ENCODE data around the gene VAT1L.

Gene VAT1L

DNA sequence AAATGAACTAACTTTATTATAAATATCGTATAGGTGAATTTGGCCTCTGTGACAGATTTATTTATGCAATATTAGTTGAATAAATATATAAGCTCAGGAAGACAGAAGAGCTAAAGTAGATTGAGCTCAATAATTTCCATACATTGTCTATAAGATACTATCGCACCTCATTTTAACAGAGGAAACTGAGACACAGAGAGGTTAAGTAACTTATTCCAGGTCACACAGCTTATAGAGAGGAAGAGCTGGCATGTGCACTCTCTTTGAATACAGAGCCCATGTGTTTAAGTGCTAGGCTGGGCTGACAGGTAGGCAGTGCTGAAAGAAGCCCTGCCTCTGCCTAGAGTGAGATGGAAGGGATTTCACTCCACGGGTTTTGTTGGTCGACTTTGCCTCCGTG, 48.4 kb downstream of the VAT1L start:
- DNase-seq, result no peak

DNA sequence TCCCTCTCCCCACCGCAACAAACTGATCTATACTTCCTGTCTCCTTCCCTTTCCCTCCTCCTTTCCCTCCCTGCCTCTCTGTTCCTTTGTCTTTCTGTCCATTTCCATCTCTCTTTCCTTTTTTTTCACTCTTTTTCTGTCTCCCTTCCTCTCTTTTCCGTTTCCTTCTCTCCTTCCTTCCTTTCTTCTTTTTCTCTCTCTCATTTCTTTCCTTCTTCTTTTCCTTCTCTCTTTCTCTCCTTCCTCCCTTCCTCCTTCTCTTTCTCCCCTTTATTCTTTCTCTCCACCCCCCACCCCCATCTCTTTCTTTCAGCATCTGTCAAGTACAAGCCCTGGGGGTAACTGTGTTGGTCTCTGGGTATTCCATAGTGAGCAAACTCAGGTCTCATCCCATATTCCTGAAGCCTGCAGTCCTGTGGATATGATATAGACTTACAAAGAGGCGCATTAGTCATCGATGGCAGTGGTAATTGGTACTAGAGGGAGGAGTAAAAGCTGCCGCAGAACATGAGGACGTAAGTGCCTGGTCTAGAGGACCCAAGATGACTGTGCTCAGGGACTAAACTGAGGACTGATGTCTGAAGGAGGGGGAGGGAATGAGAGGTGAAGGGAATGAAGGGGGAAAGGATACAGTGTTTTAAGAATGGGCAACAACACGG, 50.4 kb downstream of the VAT1L start:
- DNase-seq, result no peak

DNA sequence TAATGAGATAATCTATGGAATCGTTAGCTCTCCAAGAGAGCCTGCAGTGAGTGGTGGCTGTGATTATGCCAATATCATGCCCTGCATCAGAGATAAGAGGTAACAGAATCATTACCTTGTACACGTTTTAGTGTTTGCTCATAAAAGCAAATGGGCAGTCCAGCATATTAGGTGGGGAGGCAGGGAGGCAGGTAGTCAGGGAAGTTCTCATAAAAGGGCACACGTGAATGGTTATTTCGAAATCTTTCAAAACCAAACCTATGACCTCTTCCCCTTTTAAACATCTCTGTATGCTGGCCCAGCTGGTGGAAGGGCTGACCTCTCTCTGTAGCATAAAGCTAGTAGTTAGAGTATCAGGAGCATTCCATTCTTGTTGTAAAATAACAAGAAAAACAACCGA, 51.7 kb downstream of the VAT1L start:
- DNase-seq, result no peak

DNA sequence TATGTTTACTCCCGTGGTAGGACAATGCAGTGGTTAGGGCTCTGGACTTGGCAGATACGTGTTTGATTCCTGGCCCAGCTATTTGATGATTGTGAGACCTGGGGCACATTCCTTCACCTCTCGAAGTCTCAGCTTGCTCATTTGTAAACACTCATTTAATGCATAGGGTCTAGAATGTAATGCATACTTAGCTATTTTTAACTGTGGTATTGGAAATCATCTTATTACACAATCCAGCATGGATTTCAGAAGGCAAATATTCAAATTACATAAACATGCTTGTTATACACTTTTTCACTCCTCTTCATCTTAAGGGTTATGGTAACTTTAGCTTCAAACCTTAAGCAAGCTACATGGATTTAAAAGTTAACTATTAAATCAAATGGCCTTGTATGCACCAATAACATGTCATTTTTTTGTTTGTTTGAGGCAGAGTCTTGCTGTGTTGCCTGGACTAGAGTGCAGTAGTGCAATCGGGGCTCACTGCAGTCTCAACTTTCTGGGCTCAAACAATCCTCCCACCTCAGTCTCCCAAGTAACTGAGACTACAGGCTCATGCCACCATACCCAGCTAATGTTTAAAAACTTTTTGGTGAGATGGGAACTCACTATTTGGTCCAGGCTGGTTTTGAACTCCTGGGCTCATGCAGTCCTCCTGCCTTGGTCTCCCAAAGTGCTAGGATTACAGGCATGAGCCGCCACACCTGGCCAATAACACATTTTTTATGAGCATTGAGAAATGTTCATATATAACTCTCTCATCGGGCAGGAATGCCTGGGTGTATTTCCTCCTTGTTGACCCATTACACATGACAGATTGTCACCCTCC, 52.5 kb downstream of the VAT1L start:
- no peak for DNase-seq

DNA sequence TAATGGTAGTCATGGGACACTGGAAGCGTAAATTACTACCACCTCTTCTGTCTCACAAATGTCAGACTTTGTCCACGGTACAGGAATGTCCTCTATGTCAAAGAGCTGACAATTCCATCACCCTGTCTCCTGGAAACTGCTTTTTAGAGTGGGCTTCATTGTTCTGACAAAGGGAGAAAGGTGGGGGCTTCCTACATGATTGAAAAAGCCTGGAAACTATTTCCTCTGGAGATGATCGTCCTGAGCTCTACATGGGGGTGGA, 53.1 kb downstream of the VAT1L start:
- DNase-seq, result no peak

DNA sequence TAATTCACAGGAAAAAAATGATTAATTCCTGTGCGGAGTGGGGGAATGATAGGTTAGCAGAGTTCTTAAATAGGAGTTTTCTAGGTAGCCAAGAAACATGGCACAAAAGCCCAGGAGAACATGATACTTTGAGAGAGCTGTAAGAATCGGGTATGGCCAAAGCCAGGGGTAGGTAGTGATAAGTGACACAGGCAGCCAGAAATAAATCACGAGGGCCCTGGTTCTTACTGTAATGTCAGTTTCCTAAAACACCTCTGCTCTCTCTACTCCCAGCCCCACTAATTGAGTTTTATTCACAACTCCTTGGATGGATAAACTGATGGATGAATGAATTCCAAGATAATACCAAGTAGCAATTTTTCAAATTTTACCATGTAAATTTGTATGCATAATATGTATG, 54.1 kb downstream of the VAT1L start:
- no peak for DNase-seq

DNA sequence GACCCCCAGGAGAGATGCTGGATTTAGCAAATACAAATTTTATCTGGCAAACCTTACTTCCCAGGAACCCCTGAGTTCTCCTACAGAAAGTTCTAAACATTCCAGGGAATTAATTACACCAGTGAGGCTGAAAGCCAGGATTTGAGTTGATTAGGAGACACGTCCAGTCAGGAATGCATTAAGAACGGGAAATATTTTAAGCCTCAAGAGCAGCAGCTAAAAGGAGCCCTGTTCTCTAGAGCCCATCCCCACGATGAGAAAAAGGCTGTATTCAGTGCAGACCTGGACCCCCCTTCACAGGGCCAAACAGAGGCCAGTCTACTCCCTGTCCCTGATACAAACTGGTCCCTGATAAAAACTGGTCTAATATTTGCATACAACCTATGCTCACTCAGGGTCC, 55.0 kb downstream of the VAT1L start:
- DNase-seq, result no peak

DNA sequence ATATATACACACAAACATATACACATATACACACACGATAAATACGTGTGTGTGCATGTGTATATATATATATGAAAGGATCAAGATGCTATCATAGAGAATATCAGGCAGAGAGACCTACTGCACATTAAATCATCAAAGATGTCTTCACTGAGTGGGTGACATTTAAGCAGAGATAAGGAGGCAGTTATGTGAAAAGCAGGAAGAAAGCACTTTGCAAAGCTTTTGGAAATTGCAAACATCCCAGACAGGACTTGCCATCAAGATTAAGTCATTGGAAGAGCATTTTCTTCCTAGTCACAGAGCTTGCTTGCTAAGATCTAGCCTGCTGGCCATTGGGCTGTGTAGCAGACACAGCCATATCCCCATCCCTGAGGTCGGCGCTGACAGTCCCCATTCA, 56.4 kb downstream of the VAT1L start:
- DNase-seq, result no peak

DNA sequence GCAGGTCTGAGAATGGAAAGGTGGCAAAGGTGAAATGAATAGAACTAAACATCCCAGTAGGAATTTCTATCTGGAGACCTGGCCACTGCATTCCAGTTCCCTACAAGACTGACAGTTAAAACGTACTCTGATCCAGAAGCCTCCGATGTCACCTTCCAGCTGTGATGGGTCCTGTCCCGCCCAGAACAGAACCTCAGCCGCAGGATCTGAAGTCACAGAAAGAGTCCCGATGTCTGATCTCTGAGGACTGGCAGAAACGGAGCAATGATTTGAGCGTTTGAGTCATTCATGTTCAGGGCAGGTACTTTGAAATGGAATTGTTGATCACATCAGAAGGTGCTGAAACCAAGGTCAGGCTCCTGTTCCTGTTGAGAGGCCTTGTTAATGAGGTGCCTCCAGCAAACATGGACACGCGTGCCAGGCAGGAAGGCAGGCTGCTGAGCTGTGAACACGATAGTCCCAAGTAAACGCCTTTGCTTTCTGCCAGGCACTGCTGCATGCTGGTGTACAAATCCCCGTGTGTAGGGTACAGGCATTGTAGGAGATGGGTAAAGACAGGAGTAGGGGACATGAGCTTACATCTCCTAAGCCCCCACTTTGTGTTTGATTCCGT, 61.4 kb downstream of the VAT1L start:
- no peak for DNase-seq

DNA sequence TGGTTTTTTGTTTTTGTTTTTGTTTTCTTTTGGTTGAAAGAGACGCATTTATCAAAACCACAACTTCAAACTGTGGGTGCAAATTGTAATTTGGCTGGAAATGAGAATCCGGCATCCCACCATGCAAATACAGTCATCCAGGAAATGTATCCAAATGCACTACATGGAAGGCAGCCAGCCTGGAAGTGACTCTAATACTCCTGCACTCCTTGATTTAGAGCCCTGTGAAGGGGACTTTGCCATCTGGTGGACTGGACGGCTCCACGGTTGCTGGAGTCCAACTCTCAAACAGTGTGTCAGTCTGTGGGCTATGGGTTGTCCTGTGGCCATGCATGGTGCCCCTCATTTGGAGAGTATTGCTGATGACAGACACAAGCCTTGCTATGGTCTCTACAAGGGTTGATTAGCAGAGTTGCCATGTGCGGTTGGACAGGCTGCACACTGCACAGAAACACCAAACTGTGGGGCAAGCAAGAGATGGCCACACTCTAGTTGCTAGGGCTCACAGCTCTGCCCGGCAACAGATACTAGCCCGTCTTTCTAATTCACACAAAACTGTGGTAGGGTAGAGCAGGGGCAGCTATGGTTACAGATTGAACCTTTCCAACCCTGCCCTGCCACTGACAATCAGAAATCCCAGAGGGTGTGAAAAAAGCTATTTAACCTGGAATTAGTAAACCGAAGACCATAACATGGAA, 62.4 kb downstream of the VAT1L start:
- no peak for DNase-seq

DNA sequence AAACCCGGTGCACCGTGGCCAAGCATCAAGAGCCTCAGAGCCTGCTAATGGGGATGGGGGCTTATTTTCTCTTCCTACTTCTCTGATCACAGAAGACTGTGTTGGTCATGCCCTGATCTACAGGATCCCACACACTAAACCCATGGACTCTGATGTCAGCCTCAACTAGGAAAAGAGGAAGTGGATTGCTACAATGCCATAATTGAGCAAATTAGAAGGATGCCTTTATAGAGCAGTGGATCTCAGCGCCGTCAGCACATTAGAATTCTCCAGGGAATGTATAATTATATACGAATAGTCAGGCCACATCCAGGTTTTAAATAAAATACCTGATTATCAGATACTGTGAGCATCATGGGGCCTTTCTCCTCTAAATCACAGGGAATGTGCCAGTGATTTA, 64.8 kb downstream of the VAT1L start:
- DNase-seq, result no peak

DNA sequence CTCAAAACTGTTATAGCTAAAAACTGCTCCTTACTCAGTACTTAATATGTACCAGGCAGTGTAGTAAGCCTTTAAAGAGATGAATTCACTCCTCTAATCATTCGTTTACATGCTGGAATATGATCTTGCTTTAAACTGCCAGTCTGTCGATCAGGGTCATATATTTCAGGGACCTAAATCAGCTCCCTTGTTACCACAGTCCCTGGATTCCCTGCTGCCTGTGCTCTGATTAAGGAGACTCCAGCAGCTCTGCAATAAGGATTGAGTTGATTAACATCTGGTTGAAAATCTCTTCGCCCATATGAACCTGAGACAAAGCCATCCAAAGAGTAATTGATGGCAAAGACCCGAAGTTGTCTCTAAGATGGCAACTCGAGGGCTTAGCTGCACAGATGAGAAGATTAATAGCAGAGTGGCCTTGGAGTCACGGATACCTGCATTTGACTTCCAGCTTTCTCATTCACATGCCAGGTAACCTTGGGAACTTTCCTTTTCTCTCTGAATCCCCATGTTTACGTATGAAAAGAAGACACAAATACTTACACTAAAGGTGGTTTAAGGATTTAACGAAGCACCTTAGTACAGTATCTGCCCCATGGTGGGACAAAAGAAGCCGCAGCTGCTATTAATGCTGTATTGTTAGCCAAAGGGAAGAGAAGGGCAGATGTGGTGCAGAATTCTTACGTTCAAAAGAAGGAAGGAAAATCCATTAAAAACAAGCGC, 68.2 kb downstream of the VAT1L start:
- DNase-seq, result no peak

DNA sequence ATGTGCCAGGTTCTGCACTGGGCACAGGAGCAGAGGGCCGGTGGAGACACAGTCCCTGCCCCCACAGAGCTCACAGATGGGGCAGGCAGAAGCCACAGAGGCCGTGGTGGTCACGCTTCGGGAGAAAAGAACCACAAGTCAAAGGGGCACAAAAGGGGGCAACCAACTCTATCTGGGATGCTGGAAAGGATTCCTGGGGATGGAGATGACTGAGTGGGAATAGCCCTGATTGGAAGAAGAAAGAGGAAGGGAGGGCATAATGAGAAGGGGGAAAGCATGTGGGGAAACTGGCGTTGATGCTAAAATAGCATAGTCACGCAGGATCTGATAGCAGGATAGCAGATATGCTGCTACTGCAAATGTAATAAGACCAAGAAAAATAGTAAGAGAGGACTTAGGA, 69.7 kb downstream of the VAT1L start:
- DNase-seq, result no peak

DNA sequence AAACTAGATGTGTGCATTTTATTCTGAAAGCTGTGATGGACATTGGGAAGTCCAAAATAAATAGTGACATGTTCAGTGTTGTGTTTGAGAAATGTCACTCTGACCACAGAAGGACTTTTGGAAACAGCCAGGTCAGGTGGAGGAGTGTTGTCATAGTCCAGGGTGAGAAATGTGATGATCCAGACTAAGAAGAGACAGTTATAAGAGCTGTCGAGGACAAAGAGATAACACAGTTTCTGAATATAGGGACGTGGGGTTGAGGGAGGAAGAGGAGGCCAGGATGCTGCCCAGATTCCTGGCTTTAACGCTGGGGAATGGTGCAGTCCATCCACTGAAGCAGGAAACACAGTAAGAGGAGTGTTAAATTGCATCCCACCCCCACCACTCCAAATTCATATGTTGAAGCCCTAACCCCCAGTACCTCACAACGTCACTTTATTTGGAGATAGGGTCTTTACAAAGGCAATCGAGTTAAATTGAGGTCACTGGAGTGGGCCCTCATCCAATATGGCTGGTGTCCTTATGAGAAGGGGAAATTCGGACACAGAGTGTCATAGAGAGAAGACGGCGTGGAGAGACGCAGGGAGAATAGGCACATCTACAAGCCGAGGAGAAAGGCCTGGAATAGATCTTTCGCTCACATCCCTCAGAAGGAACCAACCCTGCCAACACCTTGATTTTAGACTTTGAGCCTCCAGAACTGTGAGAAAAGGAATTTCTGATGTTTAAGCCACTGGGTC, 71.3 kb downstream of the VAT1L start:
- no peak for DNase-seq

DNA sequence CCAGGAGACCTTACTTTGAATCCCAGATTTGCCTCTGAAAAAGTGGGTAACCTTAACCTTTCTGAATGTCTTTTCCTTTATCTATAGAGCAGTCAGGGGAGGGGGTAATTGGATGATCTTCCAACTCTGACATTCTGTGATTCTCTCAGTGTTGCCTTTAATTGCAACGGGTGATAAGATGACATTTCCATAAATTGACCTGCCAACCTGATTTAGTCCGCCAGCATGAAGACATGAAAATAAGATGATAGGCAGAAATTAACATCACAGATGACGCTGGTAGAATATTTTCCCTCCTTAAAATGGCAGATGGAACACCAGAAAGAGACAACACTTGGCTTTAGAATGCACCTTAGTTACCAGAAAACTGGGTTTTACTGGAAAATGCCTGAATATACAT, 72.6 kb downstream of the VAT1L start:
- DNase-seq, result no peak

DNA sequence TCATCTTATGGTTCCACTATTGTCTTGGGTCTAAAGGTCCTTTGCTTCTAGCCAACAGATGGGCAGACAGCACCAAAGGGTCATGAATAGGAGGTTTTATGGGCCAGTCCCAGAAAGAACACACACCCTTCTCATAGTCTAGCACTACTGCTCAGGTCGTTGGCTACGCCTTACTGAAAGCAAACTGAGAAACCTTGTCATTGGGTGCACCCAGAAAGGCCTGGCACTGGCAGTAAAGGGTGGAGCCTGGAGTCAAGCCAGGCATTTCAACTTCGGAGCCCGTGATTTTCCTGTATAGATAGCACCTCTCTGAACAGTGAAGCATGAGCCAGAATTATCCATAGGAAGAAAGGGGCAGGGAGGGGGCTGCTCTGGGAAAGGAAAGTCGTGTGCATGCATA, 74.9 kb downstream of the VAT1L start:
- DNase-seq, result no peak

DNA sequence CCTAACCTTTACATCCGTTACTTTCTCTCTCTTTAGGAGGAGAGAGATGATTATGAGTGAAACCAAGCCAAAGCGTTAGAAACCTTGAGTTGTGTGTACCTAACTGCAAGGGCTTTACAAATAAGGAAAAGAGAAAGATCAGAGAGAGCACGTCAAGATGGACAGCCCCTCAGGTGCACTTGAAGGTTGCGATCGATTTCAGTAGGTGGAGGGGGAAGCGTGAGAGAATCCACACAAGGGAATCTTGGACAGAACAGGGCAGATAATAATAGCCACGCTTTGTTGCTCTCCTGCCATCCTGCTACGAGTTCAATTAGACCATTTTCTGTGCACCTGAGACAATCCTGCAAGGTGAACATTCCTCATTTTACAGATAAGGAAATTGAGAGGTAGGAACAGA, 78.4 kb downstream of the VAT1L start:
- DNase-seq, result no peak

DNA sequence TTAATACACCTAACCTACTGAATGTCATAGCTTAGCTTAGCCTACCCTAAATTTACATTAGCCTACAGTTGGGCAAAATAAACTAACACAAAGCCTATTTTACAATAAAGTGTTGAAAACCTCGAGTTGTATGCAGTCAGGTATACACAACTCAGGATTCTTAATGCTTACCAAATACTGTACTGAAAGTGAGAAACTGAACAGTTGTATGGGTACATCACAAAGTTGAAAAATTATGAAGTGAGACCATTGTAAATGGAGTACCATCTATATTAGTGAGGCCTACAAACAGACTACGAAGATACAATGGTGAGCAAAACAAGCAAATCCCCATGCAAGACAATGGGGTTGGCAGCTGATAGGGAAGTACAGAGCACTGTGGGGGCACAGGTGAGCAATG, 79.7 kb downstream of the VAT1L start:
- DNase-seq, result no peak

DNA sequence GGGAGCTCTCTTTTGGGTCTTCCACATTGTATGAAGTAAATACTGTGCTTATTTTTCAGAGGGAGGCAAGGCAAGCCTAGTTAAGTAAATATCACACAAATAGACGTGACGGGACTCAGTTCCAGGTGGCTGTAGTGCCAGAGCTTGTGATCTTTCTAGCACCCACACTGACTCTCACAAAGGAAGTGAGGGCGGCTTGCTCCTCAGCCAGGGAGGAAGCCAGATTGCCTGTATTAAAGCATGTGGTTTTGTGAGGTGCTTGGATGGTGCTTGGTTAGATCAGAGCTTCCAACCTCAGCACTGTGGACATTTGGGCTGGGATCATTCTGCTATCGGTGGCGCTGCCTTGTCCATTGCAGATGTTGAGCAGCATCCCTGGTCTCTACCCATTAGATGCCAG, 80.1 kb downstream of the VAT1L start:
- DNase-seq, result no peak

DNA sequence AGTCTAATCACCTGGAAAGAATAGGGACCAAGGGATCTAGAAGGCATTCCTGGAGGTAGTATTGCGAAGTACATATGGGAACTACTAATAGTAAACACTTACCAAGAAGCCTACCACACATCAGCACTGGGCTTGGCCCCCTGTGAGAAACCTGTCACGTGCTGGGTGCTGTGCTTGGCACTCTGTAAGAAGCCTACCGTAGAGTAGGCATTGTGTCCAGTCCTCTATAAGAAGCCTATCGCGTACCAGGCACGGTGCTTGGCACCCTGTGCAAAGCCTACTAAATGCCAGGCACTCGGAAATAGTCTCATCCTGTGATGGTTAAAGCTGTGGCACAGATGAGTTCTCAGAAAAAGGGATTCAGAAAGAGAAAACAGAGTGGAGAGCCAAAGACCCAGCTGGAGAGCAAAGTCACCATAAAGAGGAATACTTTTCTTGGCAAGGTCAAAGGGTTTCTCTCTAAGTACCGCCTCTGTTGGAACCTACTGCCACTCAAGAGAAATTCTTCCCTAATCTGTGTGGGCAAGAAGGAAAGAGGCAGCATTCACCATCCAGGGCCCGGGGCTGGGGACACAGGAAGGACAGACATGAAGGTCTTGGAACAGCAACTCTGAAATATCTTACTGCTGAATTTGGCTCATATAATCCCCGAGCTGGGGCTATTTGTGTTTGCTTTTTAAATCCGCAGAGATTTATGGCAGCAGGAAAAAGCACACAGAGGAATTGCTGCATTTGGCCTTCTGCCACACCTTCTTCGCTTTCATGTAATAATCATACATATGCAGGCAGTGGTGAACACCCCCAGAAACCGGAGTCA, 81.8 kb downstream of the VAT1L start:
- no peak for DNase-seq

DNA sequence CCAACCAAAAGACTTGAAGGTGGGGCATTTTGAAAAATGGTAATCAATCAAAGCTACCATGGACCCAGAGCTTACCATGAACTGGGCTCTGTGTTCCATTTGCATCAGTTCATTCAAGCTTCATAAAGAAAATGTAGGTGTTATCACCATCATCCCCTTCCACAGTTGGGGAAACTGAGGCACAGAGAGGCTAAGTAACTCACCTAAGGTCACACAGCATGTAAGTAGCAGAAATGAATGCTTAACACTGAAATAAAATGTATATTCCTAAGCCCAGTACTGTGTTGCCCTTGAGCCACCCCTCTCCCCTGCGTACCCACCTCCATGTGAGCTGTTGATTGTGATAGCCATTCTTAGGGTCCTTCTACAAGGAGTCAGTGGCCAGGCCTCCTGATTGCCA, 83.6 kb downstream of the VAT1L start:
- DNase-seq, result no peak

DNA sequence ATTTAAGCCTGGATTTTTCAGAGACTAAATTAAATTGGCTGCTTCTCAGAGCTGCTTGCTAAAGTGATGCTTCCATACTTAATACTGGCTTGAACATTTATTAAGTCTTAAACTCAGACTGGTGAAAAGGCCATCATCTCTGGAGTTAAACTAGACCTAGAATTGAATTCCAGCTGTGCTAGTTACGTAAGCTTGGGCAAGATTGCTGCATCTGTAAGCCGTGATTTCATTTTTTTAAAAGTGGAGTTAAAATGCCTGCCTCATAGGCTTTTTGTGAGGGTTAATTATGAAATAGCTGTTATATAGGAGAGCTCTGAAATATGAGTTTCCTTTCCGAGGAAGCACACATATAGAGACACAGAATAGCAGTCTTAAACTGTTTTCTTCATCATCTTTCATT, 84.7 kb downstream of the VAT1L start:
- DNase-seq, result no peak
